Muscle layer of duodenum (tissue), 2 donors: ENCODE measurements around the gene TYMP.

Source experiments
- H3K27ac ChIP-seq: one replicate; pipeline ENCODE4 v1.7.0; 2013; ENCODE audit warnings: mild to moderate bottlenecking, low read length
- H3K27me3 ChIP-seq: one replicate; pipeline ENCODE4 v1.7.0; 2013; ENCODE audit warnings: low read depth, mild to moderate bottlenecking, control low read depth, low read length
- H3K36me3 ChIP-seq, 2 donors: one replicate each; pipeline ENCODE4 v1.7.0; 2013; ENCODE audit warnings: low read length in 2 of 2, control low read depth in 1 of 2, mild to moderate bottlenecking in 1 of 2; ENCODE audit not compliant: insufficient read depth in 2 of 2, control insufficient read depth in 1 of 2
- H3K4me1 ChIP-seq, 2 donors: one replicate each; pipeline ENCODE4 v1.7.0; 2013; ENCODE audit warnings: low read length in 2 of 2, mild to moderate bottlenecking in 2 of 2, control low read depth in 1 of 2, moderate library complexity in 1 of 2; ENCODE audit not compliant: insufficient read depth in 2 of 2, control insufficient read depth in 1 of 2
- H3K4me3 ChIP-seq, 2 donors: one replicate each; pipeline ENCODE4 v1.7.0; 2013; ENCODE audit warnings: low read length in 2 of 2, low read depth in 1 of 2, mild to moderate bottlenecking in 1 of 2
- H3K9me3 ChIP-seq, 2 donors: one replicate each; pipeline ENCODE4 v1.7.0; 2013; ENCODE audit warnings: low read length in 2 of 2, control low read depth in 1 of 2, mild to moderate bottlenecking in 1 of 2; ENCODE audit not compliant: control insufficient read depth in 1 of 2
- donor health status: healthy.

Gene TYMP

GRCh38 chr22:50483556-50483955, 46.3 kb downstream of the TYMP start:
- Histone ChIP-seq H3K27me3 (peaks cover 5% of the 10 kb centered on the region), H3K4me3 (no peak overlapping the region), H3K9me3 (no peaks in the 10 kb centered on the region), H3K36me3 (no peaks in the 10 kb centered on the region), H3K27ac (no peak overlapping the region), H3K4me1 (peaks cover 0 to 5% of the 10 kb centered on the region in 2 donors)

- Histone ChIP-seq H3K9me3 (no peaks in the 10 kb centered on the region), H3K27ac (no peak overlapping the region), H3K27me3 (peaks cover 5% of the 10 kb centered on the region), H3K4me1 (peaks cover 0 to 5% of the 10 kb centered on the region in 2 donors), H3K36me3 (no peaks in the 10 kb centered on the region), H3K4me3 (no peak overlapping the region)
Measured at GRCh38 chr22:50483106-50483505, 46.7 kb downstream of the TYMP start.

DNA sequence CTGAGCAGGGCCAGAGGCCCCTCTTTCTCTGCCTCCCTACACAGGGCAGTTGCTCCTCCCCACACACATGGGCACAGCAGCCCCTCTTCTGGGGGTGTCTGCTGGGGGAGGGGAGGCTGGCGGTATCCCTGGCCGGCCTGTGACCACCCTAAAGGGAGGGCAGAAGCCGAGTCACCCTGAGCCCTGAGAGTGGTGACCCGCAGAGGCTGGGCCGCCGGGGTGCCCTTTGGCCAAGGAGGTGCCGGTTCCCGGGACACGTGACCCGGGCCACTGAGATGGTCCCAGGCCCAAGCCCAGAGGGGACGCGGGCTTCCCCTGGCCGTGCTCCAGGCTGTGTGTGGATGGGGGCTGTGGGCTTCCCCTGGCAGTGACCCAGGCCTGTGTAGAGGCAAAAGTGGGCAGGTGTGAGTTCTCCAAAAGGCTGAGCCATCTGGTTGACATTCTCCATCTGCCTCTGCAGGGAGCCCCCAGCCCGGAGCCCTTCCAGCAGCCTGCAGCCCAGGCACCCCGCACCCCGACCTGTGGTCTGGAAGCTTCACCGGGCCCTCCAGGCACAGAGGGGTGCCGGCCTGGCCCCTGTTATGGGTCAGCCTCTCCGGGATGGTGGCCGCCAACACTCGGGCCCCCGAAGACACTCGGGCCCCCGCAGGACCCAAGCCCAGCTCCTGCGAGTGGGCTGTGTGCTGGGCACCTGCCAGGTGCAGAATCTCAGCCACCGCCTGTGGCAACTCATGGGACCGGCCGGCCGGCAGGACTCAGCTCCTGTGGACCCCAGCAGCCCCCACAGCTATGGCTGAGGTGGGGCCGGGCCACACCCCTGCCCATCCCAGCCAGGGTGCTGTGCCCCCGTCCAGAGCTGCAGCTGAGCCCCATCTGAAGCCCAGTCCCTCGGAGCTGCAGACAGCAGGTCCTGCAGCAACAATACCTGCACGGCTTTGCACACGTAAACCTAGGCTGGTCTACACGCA, 47.4 kb downstream of the TYMP start:
- no peak overlapping the region for H3K27ac ChIP-seq
- peak overlapping the region in 1 of 2 donors; percentile 54 for H3K4me3 ChIP-seq
- H3K9me3 ChIP-seq = no peaks in the 10 kb centered on the region
- peaks cover 0 to 5% of the 10 kb centered on the region in 2 donors for H3K4me1 ChIP-seq
- H3K36me3 ChIP-seq = no peaks in the 10 kb centered on the region
- H3K27me3 ChIP-seq = peaks cover 5% of the 10 kb centered on the region

DNA sequence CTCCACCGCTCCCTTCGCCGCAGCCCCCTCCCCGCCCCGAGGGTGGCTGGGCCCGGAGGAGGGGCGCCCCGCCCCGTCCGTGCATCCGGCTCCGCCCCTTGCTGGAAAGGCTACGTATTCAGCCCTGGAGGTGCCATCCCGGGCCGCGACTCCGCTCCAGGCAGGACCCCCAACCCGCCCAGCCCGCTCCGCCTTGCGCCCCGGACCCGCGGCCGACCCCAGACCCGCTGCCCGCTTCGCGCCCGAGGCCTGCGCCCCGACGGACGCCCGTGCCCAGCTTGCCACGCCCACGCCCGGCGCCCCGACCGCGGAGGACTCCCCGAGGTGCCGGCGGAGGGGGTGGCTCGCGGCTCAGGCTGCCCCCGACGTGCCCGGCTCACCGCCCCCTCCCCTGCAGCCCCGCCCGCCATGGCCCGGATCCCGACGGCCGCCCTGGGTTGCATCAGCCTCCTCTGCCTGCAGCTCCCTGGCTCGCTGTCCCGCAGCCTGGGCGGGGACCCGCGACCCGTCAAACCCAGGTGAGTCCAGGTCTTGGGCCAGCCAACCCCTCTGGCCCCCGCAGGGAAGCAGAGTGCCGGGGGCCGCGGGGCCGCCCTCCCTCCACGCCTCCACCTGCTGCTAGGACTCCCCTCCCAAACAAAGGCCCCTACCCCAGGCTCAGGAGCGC, 48.2 kb downstream of the TYMP start, which contains the start of gene ADM2:
TSS of gene ADM2 (plus strand) at position 104 of the 667 bp plus-strand sequence. CDS start at position 409, 305 bp downstream.
- peaks cover 0 to 5% of the 10 kb centered on the region in 2 donors for H3K4me1 ChIP-seq
- H3K9me3 ChIP-seq = no peaks in the 10 kb centered on the region
- H3K27ac ChIP-seq = no peak within 1 kb of the TSS
- no peaks in the 10 kb centered on the region for H3K36me3 ChIP-seq
- H3K27me3 ChIP-seq = peaks cover 5% of the 10 kb centered on the region
- H3K4me3 ChIP-seq = peak within 1 kb of the TSS in 1 of 2 donors; percentile 54

- no peaks in the 10 kb centered on the region for H3K9me3 ChIP-seq
- peak overlapping the region in 1 of 2 donors; percentile 54 for H3K4me3 ChIP-seq
- H3K4me1 ChIP-seq = peaks cover 0 to 5% of the 10 kb centered on the region in 2 donors
- H3K27ac ChIP-seq = no peak overlapping the region
- H3K27me3 ChIP-seq = peaks cover 5% of the 10 kb centered on the region
- H3K36me3 ChIP-seq = no peaks in the 10 kb centered on the region
Measured at GRCh38 chr22:50481045-50481439, 48.8 kb downstream of the TYMP start.

GRCh38 chr22:50479721-50480120, 50.1 kb downstream of the TYMP start:
- Histone ChIP-seq H3K27ac (no peak overlapping the region), H3K27me3 (peaks cover 5% of the 10 kb centered on the region), H3K36me3 (no peaks in the 10 kb centered on the region), H3K4me1 (peaks cover 0 to 11% of the 10 kb centered on the region in 2 donors), H3K4me3 (no peak overlapping the region), H3K9me3 (no peaks in the 10 kb centered on the region)

GRCh38 chr22:50477923-50478322, 51.9 kb downstream of the TYMP start:
- Histone ChIP-seq H3K27me3 (peaks cover 5% of the 10 kb centered on the region), H3K36me3 (no peaks in the 10 kb centered on the region), H3K4me1 (peaks cover 7 to 23% of the 10 kb centered on the region in 2 donors), H3K9me3 (no peaks in the 10 kb centered on the region), H3K4me3 (no peak overlapping the region), H3K27ac (no peak overlapping the region)

- Histone ChIP-seq H3K4me1 (peaks cover 16 to 29% of the 10 kb centered on the region in 2 donors), H3K4me3 (no peak overlapping the region), H3K27ac (no peak overlapping the region), H3K9me3 (no peaks in the 10 kb centered on the region), H3K27me3 (peaks cover 1% of the 10 kb centered on the region), H3K36me3 (no peaks in the 10 kb centered on the region)
Measured at GRCh38 chr22:50476868-50477267, 52.9 kb downstream of the TYMP start.
